NCI-H1436 (cell line): ENCODE results near the gene USP3.
"Not testable (repeated sequence)": the region's sequence is repeated elsewhere in the genome, so short reads cannot be mapped to it uniquely, and the experiment has no call there.

Experiments used
- DNase-seq: peaks from one replicate; lab custom pipeline; 2025; lab: John Stamatoyannopoulos, UW

USP3 gene

GRCh38 chr15:63478243-63478642 is 26.1 kb upstream of the USP3 start:
- no peak for DNase-seq

- DNase-seq = no peak
Measured at GRCh38 chr15:63480441-63480821, 24.0 kb upstream of the USP3 start.

- DNase-seq = no peak
Measured at GRCh38 chr15:63481105-63481810, 23.1 kb upstream of the USP3 start.

GRCh38 chr15:63482874-63483323 is 21.5 kb upstream of the USP3 start:
- DNase-seq = no peak

GRCh38 chr15:63483521-63484371 is 20.6 kb upstream of the USP3 start:
- DNase-seq = no peak

- no peak for DNase-seq
Measured at GRCh38 chr15:63484433-63485186, 19.8 kb upstream of the USP3 start.

- DNase-seq = peak; percentile 64
Measured at GRCh38 chr15:63487076-63487757, 17.2 kb upstream of the USP3 start.

GRCh38 chr15:63487758-63488397 is 16.5 kb upstream of the USP3 start:
- DNase-seq = not testable (repeated sequence)

- no peak for DNase-seq
Measured at GRCh38 chr15:63488398-63488960, 15.9 kb upstream of the USP3 start.

GRCh38 chr15:63489352-63489751 is 15.0 kb upstream of the USP3 start:
- no peak for DNase-seq

- DNase-seq = no peak
Measured at GRCh38 chr15:63490345-63491034, 13.9 kb upstream of the USP3 start.

GRCh38 chr15:63491116-63491827 is 13.1 kb upstream of the USP3 start:
- no peak for DNase-seq

GRCh38 chr15:63491979-63492378 is 12.4 kb upstream of the USP3 start:
- DNase-seq = no peak

GRCh38 chr15:63492541-63493077 is 11.8 kb upstream of the USP3 start:
- no peak for DNase-seq

- DNase-seq = no peak
Measured at GRCh38 chr15:63493436-63493835, 11.0 kb upstream of the USP3 start.

- DNase-seq = no peak
Measured at GRCh38 chr15:63494408-63494807, 10.0 kb upstream of the USP3 start.

- DNase-seq = no peak
Measured at GRCh38 chr15:63495343-63495742, 9.1 kb upstream of the USP3 start.

- DNase-seq = no peak
Measured at GRCh38 chr15:63495780-63496488, 8.5 kb upstream of the USP3 start.
